ENCODE results near the gene PLEKHM3.

DNA sequence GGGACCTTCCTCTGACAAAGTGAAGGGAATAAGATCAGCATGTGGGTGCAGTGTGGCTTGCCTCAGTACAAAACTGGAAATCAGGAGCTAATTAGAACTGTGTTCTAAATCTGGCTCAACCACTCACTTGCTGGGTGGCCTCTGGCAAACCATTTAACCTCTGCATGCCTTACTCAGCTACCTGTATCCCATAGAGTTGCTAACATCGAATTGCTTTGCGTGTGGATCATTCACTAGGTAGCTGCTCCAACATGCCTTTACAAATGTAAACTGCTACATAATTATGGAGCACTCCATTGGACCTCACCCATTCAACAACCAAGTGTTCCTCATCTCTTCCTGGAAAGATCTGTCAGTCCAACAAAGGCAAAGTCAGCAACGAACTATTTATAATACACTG lies 19.0 kb downstream of the PLEKHM3 start:
- no peak for TF ChIP-seq RAD21 (IDR thresholded peaks at IDR 0.05; ENCODE audit: low read depth)
- no peak for TF ChIP-seq FOXM1 (IDR thresholded peaks at IDR 0.05; ENCODE audit: borderline replicate concordance, low read depth)
- TF ChIP-seq EGR1 (IDR thresholded peaks at IDR 0.05), result no peak
- TF ChIP-seq TAF1 (IDR thresholded peaks at IDR 0.05; ENCODE audit: low read depth), result no peak
